OCI-LY3 (cell line): Measurements from ENCODE around the gene ACAT2.

Source experiments
- H2AFZ ChIP-seq: fragments of 200-600, 300-600 bp; shearing (Covaris generic); 2 replicates; pipeline ENCODE4 v1.6.0; 2014; ENCODE audit warnings: antibody characterized with exemption, low read depth, low read length
- H3K27ac ChIP-seq: fragments of 200-600, 300-600 bp; sonication (generic); 2 replicates; pipeline ENCODE4 v1.5.1; 2014; ENCODE audit warnings: mild to moderate bottlenecking, low read length, moderate library complexity, mixed read lengths
- H3K27me3 ChIP-seq: fragments of 200-600, 300-600 bp; sonication (generic); 2 replicates; pipeline ENCODE4 v1.6.1; 2014; ENCODE audit warnings: low read depth, low read length, mixed read lengths
- H3K36me3 ChIP-seq: fragments of 200-600, 300-600 bp; sonication (generic); replicated peaks from 2 replicates; pipeline ENCODE3; 2014; ENCODE audit warnings: low read depth, low read length, mixed read lengths
- H3K4me1 ChIP-seq: fragments of 300-600, 200-600 bp; sonication (generic); 2 replicates; pipeline ENCODE4 v1.6.1; 2014; ENCODE audit warnings: low read length, mixed read lengths
- H3K4me2 ChIP-seq: fragments of 200-600, 300-600 bp; sonication (generic); 2 replicates; pipeline ENCODE4 v1.6.1; 2014; ENCODE audit warnings: low read length, mixed read lengths
- H3K4me3 ChIP-seq: fragments of 300-600, 200-600 bp; sonication (generic); 2 replicates; pipeline ENCODE4 v1.5.1; 2014; ENCODE audit warnings: antibody characterized with exemption, mild to moderate bottlenecking, low read length, moderate library complexity
- H3K79me2 ChIP-seq: fragments of 300-600, 200-600 bp; shearing (Covaris generic); 2 replicates; pipeline ENCODE4 v1.6.1; 2014; ENCODE audit warnings: mild to moderate bottlenecking, low read length, mixed read lengths
- H3K9ac ChIP-seq: fragments of 300-600, 200-600 bp; shearing (Covaris generic); 2 replicates; pipeline ENCODE4 v1.6.0; 2014; ENCODE audit warnings: mild to moderate bottlenecking, low read length, moderate library complexity
- H3K9me3 ChIP-seq: fragments of 200-600, 300-600 bp; shearing (Covaris generic); 2 replicates; pipeline ENCODE4 v1.6.1; 2014; ENCODE audit warnings: low read length, mixed read lengths; ENCODE audit not compliant: insufficient read depth
- H4K20me1 ChIP-seq: fragments of 200-600, 300-600 bp; sonication (generic); 2 replicates; pipeline ENCODE4 v1.6.1; 2016; ENCODE audit warnings: low read length, mixed read lengths; ENCODE audit not compliant: insufficient read depth
- EZH2phosphoT487 ChIP-seq: fragments of 200-600 bp; shearing (Covaris generic); IDR thresholded peaks from 2 replicates; pipeline ENCODE4 v1.6.1; 2018; ENCODE audit warnings: antibody characterized with exemption, mixed run types, low read depth
- TF ChIP-seq, protein P1 (sequence below): fragments of 200-600, 300-600 bp; sonication (generic); IDR thresholded peaks from 2 replicates; pipeline ENCODE4 v1.5.1; 2014; ENCODE audit warnings: antibody characterized with exemption, low read length, low read depth

Gene ACAT2

GRCh38 chr6:159807150-159807858 lies 45.5 kb downstream of the ACAT2 start:
- Histone ChIP-seq H4K20me1 (no peaks in the 10 kb centered on the region), H3K27ac (no peak overlapping the region)

GRCh38 chr6:159808647-159809046 lies 46.8 kb downstream of the ACAT2 start:
- Histone ChIP-seq H3K36me3 (peaks cover 4% of the 10 kb centered on the region), H2AFZ (no peak overlapping the region), H3K4me1 (peaks cover 15% of the 10 kb centered on the region), H4K20me1 (no peaks in the 10 kb centered on the region), H3K9ac (no peak overlapping the region), H3K4me3 (no peak overlapping the region), H3K27ac (no peak overlapping the region), H3K4me2 (no peak overlapping the region), H3K79me2 (no peaks in the 10 kb centered on the region), H3K9me3 (no peaks in the 10 kb centered on the region), H3K27me3 (no peaks in the 10 kb centered on the region)
- TF ChIP-seq, protein P1, sequence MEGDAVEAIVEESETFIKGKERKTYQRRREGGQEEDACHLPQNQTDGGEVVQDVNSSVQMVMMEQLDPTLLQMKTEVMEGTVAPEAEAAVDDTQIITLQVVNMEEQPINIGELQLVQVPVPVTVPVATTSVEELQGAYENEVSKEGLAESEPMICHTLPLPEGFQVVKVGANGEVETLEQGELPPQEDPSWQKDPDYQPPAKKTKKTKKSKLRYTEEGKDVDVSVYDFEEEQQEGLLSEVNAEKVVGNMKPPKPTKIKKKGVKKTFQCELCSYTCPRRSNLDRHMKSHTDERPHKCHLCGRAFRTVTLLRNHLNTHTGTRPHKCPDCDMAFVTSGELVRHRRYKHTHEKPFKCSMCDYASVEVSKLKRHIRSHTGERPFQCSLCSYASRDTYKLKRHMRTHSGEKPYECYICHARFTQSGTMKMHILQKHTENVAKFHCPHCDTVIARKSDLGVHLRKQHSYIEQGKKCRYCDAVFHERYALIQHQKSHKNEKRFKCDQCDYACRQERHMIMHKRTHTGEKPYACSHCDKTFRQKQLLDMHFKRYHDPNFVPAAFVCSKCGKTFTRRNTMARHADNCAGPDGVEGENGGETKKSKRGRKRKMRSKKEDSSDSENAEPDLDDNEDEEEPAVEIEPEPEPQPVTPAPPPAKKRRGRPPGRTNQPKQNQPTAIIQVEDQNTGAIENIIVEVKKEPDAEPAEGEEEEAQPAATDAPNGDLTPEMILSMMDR, result no peak
- TF ChIP-seq EZH2phosphoT487, result no peak

More at GRCh38 chr6:159807150-159807858, 45.5 kb downstream of the ACAT2 start:
- Histone ChIP-seq H2AFZ (no peak overlapping the region), H3K4me2 (no peak overlapping the region), H3K4me1 (peaks cover 13% of the 10 kb centered on the region), H3K9me3 (no peaks in the 10 kb centered on the region), H3K9ac (no peak overlapping the region), H3K79me2 (no peaks in the 10 kb centered on the region), H3K36me3 (peaks cover 3% of the 10 kb centered on the region), H3K4me3 (no peak overlapping the region), H3K27me3 (no peaks in the 10 kb centered on the region)
- TF ChIP-seq, protein P1, result no peak
- TF ChIP-seq EZH2phosphoT487, result no peak

DNA sequence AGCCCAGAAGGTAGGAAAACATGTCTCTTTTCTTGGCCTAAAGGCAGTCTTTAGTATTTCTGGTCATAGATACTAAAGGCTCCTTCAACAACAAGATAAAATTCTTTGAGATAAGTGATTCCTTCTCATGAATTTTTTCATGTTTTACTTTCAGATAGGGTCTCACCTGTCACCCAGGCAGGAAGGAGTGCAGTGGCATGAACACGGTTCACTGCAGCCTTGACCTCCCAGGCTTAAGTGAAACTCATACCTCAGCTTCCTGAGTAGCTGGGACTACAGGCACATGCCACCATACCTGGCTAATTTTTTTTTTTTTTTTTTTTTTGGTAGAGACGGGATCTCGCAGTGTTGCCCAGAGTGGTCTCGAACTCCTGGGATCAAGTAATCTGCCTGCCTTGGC lies 47.3 kb downstream of the ACAT2 start:
- H3K27me3 ChIP-seq, result no peaks in the 10 kb centered on the region
- H3K27ac ChIP-seq, result no peak overlapping the region
- no peak overlapping the region for H3K9ac ChIP-seq
- peaks cover 15% of the 10 kb centered on the region for H3K4me1 ChIP-seq
- H2AFZ ChIP-seq, result no peak overlapping the region
- peaks cover 4% of the 10 kb centered on the region for H3K36me3 ChIP-seq
- H3K4me2 ChIP-seq, result no peak overlapping the region
- no peaks in the 10 kb centered on the region for H3K79me2 ChIP-seq
- TF ChIP-seq EZH2phosphoT487, result no peak
- TF ChIP-seq, protein P1, result no peak
- no peaks in the 10 kb centered on the region for H4K20me1 ChIP-seq
- no peaks in the 10 kb centered on the region for H3K9me3 ChIP-seq
- no peak overlapping the region for H3K4me3 ChIP-seq

GRCh38 chr6:159813781-159814180 lies 51.9 kb downstream of the ACAT2 start:
- H3K9ac ChIP-seq, result no peak overlapping the region
- no peak overlapping the region for H3K4me3 ChIP-seq
- no peaks in the 10 kb centered on the region for H3K27me3 ChIP-seq
- TF ChIP-seq EZH2phosphoT487, result no peak
- TF ChIP-seq, protein P1, result no peak
- H3K9me3 ChIP-seq, result no peaks in the 10 kb centered on the region
- no peak overlapping the region for H2AFZ ChIP-seq
- H3K27ac ChIP-seq, result no peak overlapping the region
- no peaks in the 10 kb centered on the region for H4K20me1 ChIP-seq
- peaks cover 4% of the 10 kb centered on the region for H3K36me3 ChIP-seq
- H3K4me1 ChIP-seq, result peaks cover 15% of the 10 kb centered on the region
- no peak overlapping the region for H3K4me2 ChIP-seq
- no peaks in the 10 kb centered on the region for H3K79me2 ChIP-seq
